GM12892 (cell line): ENCODE measurements around the gene DLK2.

ENCODE experiments used
- DNase-seq: peaks from one replicate; pipeline ENCODE4 v3.0.0; 2011; ENCODE audit not compliant: insufficient read length
- FAIRE-seq: peaks from 2 replicates; lab custom pipeline; 2011; peaks lifted over from hg19 to GRCh38; lab: Jason Lieb, UNC
- POLR2A ChIP-seq: IDR thresholded peaks from 2 replicates; pipeline ENCODE4 v1.6.1; 2011; ENCODE audit warnings: low read depth, low read length, control low read depth
- POLR2AphosphoS5 ChIP-seq: IDR thresholded peaks from 2 replicates; pipeline ENCODE4 v1.6.1; 2011; ENCODE audit warnings: low read depth, low read length, control low read depth
- TAF1 ChIP-seq: IDR thresholded peaks from 2 replicates; pipeline ENCODE4 v1.6.1; 2011; ENCODE audit warnings: low read depth, mild to moderate bottlenecking, control low read depth, low read length, borderline replicate concordance

Gene DLK2

GRCh38 chr6:43450699-43451131 is 4.6 kb downstream of the DLK2 start:
- FAIRE-seq, result no peak

GRCh38 chr6:43448916-43449315 is 6.4 kb downstream of the DLK2 start:
- FAIRE-seq, result no peak
- DNase-seq, result no peak
- no peak for TF ChIP-seq POLR2AphosphoS5
- TF ChIP-seq POLR2A, result no peak
- no peak for TF ChIP-seq TAF1

More at GRCh38 chr6:43450699-43451131, 4.6 kb downstream of the DLK2 start:
- no peak for TF ChIP-seq TAF1
- TF ChIP-seq POLR2A, result no peak
- no peak for TF ChIP-seq POLR2AphosphoS5
- DNase-seq, result no peak

GRCh38 chr6:43447604-43448003 is 7.7 kb downstream of the DLK2 start:
- TF ChIP-seq TAF1, result no peak
- TF ChIP-seq POLR2AphosphoS5, result no peak
- TF ChIP-seq POLR2A, result no peak
- no peak for FAIRE-seq

GRCh38 chr6:43445576-43445975 is 9.8 kb downstream of the DLK2 start:
- FAIRE-seq (no peak), DNase-seq (no peak)
- TF ChIP-seq TAF1 (no peak), POLR2AphosphoS5 (no peak), POLR2A (no peak)

More at GRCh38 chr6:43447604-43448003, 7.7 kb downstream of the DLK2 start:
- DNase-seq, result no peak

- FAIRE-seq (no peak), DNase-seq (no peak)
- TF ChIP-seq POLR2AphosphoS5 (no peak), POLR2A (no peak), TAF1 (no peak)
Measured at GRCh38 chr6:43444582-43444981, 10.8 kb downstream of the DLK2 start.

- no peak for FAIRE-seq
- DNase-seq, result no peak
- TF ChIP-seq POLR2AphosphoS5 (no peak), TAF1 (no peak), POLR2A (no peak)
Measured at GRCh38 chr6:43444036-43444435, 11.3 kb downstream of the DLK2 start.

- no peak for FAIRE-seq
- TF ChIP-seq TAF1 (no peak), POLR2AphosphoS5 (no peak), POLR2A (no peak)
- no peak for DNase-seq
Measured at GRCh38 chr6:43442935-43443334, 12.4 kb downstream of the DLK2 start.

GRCh38 chr6:43437700-43438099 is 17.6 kb downstream of the DLK2 start:
- DNase-seq (no peak), FAIRE-seq (no peak)
- TF ChIP-seq POLR2AphosphoS5 (no peak), TAF1 (no peak)

- TF ChIP-seq TAF1, result no peak
- no peak for TF ChIP-seq POLR2AphosphoS5
- TF ChIP-seq POLR2A, result no peak
- DNase-seq (no peak), FAIRE-seq (no peak)
Measured at GRCh38 chr6:43436577-43437282, 18.6 kb downstream of the DLK2 start.

- DNase-seq, result no peak
- TF ChIP-seq POLR2A (no peak), POLR2AphosphoS5 (no peak), TAF1 (no peak)
- FAIRE-seq, result no peak
Measured at GRCh38 chr6:43435682-43436437, 19.5 kb downstream of the DLK2 start.

- FAIRE-seq (no peak), DNase-seq (no peak)
- TF ChIP-seq POLR2AphosphoS5, result no peak
- no peak for TF ChIP-seq POLR2A
- no peak for TF ChIP-seq TAF1
Measured at GRCh38 chr6:43434943-43435342, 20.4 kb downstream of the DLK2 start.

- DNase-seq (no peak), FAIRE-seq (no peak)
- TF ChIP-seq POLR2A (no peak), POLR2AphosphoS5 (no peak), TAF1 (no peak)
Measured at GRCh38 chr6:43434001-43434840, 21.1 kb downstream of the DLK2 start.
